RWPE2 (cell line): ENCODE data around the gene GRM8.

ENCODE experiments used
- ATAC-seq: fragments of 200-7000 bp; cut with Tn5 transposase; 3 replicates; pipeline ENCODE4 v1.9.1; 2021; ENCODE audit warnings: low read depth
- DNase-seq: peaks from one replicate; pipeline ENCODE4 v3.0.0-alpha.2; 2020; ENCODE audit warnings: low spot score
- H3K27ac ChIP-seq: fragments of 450-650 bp; 2 replicates; pipeline ENCODE4 v1.5.1; 2017; ENCODE audit warnings: mild to moderate bottlenecking; ENCODE audit not compliant: poor library complexity, severe bottlenecking
- H3K27me3 ChIP-seq: fragments of 250-450 bp; sonication (Bioruptor Pico); 2 replicates; pipeline ENCODE4 v1.5.1; 2021; ENCODE audit warnings: mild to moderate bottlenecking, moderate library complexity; ENCODE audit not compliant: insufficient read depth, poor library complexity, severe bottlenecking
- H3K36me3 ChIP-seq: fragments of 250-450 bp; sonication (Bioruptor Pico); 2 replicates; pipeline ENCODE4 v1.5.1; 2020; ENCODE audit warnings: low read depth, mild to moderate bottlenecking, moderate library complexity
- H3K4me1 ChIP-seq: fragments of 250-450 bp; sonication (Bioruptor Pico); 2 replicates; pipeline ENCODE4 v1.5.1; 2021; ENCODE audit warnings: mild to moderate bottlenecking, moderate library complexity; ENCODE audit not compliant: insufficient read depth, poor library complexity, severe bottlenecking
- H3K4me3 ChIP-seq: fragments of 250-450 bp; sonication (Bioruptor Pico); 2 replicates; pipeline ENCODE4 v1.5.1; 2021; ENCODE audit warnings: mild to moderate bottlenecking, moderate library complexity; ENCODE audit not compliant: severe bottlenecking
- H3K9me3 ChIP-seq: fragments of 250-450 bp; sonication (Bioruptor Pico); 2 replicates; pipeline ENCODE4 v1.5.1; 2021; ENCODE audit warnings: mild to moderate bottlenecking, moderate library complexity; ENCODE audit not compliant: severe bottlenecking
- CTCF ChIP-seq: fragments of 450-650 bp; IDR thresholded peaks from one replicate; pipeline ENCODE4 v1.5.1; 2017; ENCODE audit warnings: mild to moderate bottlenecking, moderate library complexity; ENCODE audit not compliant: poor library complexity, severe bottlenecking

GRM8 gene

GRCh38 chr7:126804604-126805003 lies 448.1 kb downstream of the GRM8 start:
- no peaks in the 10 kb centered on the region for H3K9me3 ChIP-seq
- no peak overlapping the region for H3K4me3 ChIP-seq
- H3K27ac ChIP-seq, result no peak overlapping the region
- no peaks in the 10 kb centered on the region for H3K4me1 ChIP-seq
- no peak for DNase-seq
- H3K36me3 ChIP-seq, result no peaks in the 10 kb centered on the region
- no peak for TF ChIP-seq CTCF
- no peaks in the 10 kb centered on the region for H3K27me3 ChIP-seq
- no peak for ATAC-seq

DNA sequence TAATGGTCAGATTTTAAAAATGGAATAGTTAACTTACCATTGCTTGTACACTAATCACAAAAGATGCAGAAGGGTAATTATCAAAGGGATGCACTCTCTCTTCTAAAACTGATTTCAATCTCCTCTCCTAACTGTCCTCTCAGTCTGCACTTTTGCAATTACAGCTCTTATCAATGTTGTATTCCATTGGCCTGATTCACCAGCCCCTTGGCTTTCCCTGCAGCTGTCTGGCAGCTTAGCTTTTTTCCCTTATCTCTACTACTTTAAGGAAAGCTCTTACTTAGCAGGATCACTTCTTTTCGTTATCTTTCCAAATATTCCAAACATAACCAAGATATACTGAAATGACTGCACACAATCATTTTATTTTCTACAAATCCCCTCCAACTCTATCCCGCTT lies 448.8 kb downstream of the GRM8 start:
- Histone ChIP-seq H3K36me3 (no peaks in the 10 kb centered on the region), H3K27ac (no peak overlapping the region), H3K4me1 (no peaks in the 10 kb centered on the region), H3K9me3 (no peaks in the 10 kb centered on the region), H3K4me3 (no peak overlapping the region), H3K27me3 (no peaks in the 10 kb centered on the region)
- no peak for ATAC-seq
- DNase-seq, result no peak
- TF ChIP-seq CTCF, result no peak

- no peaks in the 10 kb centered on the region for H3K9me3 ChIP-seq
- H3K36me3 ChIP-seq, result no peaks in the 10 kb centered on the region
- H3K4me3 ChIP-seq, result no peak overlapping the region
- DNase-seq (no peak), ATAC-seq (peak; percentile 91)
- H3K27ac ChIP-seq, result no peak overlapping the region
- H3K27me3 ChIP-seq, result no peaks in the 10 kb centered on the region
- H3K4me1 ChIP-seq, result no peaks in the 10 kb centered on the region
- peak; percentile 82 for TF ChIP-seq CTCF
Observed at GRCh38 chr7:126803060-126803665, 449.6 kb downstream of the GRM8 start.

DNA sequence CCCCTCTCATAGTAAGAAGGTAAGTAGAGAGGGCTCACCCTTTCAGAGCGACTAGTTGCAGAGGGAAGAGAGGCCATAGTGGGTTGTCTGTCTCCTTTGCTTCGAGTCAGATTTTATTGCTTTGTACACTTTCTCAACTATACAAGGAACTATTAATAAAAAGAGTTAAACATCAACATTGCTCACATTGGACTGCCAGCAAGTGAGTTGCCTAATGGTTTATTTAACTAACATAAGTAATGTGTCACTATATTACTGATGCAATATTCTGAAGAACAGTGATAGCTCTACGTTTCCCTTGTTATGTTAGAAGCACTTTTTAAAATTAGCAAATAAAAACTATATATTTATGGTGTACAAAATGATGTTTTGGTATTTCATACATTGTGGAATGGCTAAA lies 451.0 kb downstream of the GRM8 start:
- Histone ChIP-seq H3K4me3 (no peak overlapping the region), H3K4me1 (no peaks in the 10 kb centered on the region), H3K9me3 (no peaks in the 10 kb centered on the region), H3K36me3 (no peaks in the 10 kb centered on the region), H3K27ac (no peak overlapping the region), H3K27me3 (no peaks in the 10 kb centered on the region)
- ATAC-seq (no peak), DNase-seq (no peak)
- TF ChIP-seq CTCF, result no peak

DNA sequence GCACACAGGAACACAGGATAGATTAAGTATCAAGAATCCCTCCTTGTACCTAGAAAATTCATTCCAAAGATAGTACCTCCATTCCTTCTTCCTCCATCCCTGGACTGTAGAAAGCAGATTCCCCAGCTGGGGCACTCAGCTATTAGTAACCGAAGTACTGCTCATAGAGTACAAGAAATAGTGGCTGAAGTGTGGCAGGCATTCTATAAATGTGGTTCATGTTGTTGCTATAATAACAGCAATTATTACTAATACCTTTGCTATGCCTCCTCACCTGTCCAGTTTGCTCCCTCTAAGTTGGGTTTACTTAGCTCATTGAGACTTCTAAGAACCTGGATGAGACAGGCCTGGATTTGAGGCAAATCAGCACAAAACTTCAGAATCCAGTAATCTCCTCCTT lies 453.2 kb downstream of the GRM8 start:
- DNase-seq (no peak), ATAC-seq (no peak)
- TF ChIP-seq CTCF, result no peak
- no peaks in the 10 kb centered on the region for H3K4me1 ChIP-seq
- no peaks in the 10 kb centered on the region for H3K9me3 ChIP-seq
- H3K36me3 ChIP-seq, result no peaks in the 10 kb centered on the region
- peaks cover 10% of the 10 kb centered on the region for H3K27me3 ChIP-seq
- no peak overlapping the region for H3K4me3 ChIP-seq
- H3K27ac ChIP-seq, result no peak overlapping the region
